ENCODE data around the gene LIPI.
"Not testable (repeated sequence)": the region's sequence is repeated elsewhere in the genome, so short reads cannot be mapped to it uniquely, and the experiment has no call there.

The LIPI gene

DNA sequence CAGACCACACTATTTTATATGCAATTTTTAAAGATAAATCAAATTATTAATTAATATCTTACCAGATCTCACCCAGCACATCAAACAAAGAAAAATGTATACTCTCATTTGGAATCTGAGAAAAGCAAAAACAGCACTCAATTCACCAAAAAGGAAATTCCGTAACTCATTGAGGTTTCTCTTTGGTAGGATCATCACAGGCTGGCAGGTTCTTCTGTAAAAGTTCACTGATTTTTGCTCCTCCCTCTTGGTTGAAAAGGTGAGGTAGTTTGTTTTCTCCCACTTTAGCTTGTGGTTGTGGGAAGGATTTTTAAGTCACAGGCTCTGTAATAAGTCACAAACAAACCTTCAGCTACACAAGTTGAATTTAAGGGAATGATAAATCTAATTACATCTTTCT is at the start of gene LIPI:
Gene LIPI (minus strand): TSS at position 218 of the 400 bp plus-strand sequence. CDS start 110 bp downstream, at position 108.
- no peak for DNase-seq

DNA sequence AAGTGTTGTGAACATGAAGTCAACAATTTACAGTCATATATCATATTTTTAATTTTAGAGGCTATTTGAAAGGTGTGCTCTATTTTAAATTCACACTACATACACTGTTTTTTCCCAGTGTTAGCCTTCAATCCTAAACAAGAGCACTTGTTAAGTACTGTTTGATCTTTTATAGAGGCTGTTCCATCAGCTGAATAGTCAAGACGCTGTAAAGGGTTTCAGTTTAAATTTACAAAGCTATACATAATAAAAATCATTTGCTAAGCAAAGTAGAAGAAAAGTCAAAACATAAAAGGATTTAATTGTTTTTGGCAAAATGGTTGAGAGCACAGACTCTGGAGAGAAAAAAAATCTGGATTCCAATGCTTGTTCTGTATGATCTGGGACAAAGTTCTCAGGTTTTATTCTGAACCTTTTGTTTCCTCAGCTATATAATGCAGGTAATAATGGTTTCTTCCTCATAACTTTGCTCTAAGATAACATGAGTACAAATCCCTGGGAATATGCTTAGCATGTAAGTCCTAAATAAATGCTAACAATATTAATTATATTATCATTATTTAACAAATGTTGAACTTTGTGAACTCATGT is 49.5 kb upstream of the LIPI start:
- DNase-seq, result no peak

DNA sequence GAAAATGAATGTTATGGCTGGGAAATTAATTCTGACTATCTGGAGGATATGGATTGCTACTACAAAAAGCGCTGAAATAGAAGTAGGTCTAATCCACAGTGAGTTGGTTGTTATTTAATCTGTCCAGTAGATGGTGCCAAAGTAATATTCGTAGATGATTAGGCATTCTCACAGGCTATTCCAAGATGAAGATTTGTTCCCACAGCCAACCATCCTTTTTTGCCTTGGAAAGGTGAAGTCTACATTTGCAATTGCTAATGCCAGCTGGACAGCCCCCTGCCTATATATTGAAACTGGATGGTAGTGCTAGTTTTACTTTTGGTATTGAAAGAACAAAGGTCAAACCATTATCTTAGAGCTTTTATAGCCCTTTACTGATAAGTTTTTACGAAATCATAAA is 49.0 kb upstream of the LIPI start:
- DNase-seq, result no peak

DNA sequence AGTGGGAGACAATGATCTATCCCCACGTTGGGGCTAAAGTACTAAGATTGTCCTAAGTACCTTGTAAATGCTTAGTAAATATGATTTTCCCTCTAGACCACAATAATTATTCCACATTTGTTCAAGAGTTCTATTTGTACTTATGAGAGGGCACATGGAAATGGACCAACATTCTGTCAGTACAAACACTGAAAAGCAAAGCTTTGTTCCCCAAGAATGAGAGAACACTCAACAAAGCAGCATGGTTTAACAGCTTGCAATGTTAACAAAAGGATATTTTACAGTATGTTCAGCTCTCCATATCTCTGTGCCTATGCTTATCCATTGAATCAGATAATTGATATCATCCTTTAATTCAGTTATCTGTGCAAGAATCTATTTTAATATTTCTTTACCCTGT is 40.6 kb upstream of the LIPI start:
- DNase-seq, result no peak

DNA sequence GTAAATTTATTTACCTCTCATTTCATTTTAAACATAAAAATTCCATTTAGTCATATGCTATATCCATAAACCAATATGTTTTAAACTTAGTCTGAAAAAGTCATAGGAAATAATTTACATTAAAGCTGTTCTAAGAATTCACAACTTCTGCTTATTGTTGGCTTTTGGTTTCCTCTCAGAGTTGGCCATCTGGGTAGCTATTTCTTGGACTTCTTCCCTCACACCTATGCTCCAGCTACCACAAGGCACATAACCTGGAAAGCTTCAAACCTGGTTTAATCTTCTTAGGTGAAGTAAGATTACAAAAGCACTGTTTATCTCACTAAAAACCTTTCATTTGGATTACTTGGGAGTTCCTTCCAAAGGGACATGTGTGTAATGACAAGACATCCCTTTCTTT is 35.0 kb upstream of the LIPI start:
- DNase-seq, result no peak

DNA sequence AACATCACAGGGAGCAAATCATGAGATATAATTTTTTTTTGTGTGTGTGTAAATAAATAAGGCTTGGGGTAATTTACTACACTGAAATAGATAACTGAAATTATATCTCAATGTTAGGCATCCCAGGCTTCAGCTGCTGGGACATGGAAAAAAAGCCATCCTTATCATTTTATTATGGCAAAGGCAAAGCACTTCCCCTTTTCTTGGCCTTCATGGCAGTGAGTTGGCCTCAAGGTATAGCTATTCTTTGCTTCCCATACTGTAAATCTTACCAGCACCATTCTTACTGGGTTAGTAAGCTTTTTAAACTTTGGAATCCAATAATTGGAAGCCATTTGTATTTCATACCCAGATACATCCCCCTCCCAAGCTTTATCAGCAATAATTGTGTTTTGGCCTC is 34.2 kb upstream of the LIPI start:
- DNase-seq, result no peak

DNA sequence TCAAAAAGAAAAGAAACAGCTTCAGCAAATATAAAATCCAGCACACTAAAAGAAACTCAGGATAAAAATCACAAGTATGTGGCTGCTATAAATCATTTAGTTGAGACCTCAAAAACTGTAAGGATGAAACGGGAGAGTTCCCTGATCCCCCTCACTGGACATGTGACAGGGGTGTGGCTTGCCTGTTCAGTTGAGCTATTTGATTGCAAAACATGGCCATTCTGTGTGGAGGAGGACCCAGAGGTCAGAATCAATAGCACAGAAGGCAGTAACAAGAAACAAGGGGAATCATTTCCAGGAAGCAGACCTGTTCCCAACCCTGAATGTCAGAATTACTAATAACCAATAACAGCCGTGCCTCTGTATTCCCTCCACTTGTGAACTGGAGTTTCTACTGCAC is 33.1 kb upstream of the LIPI start:
- DNase-seq, result no peak

DNA sequence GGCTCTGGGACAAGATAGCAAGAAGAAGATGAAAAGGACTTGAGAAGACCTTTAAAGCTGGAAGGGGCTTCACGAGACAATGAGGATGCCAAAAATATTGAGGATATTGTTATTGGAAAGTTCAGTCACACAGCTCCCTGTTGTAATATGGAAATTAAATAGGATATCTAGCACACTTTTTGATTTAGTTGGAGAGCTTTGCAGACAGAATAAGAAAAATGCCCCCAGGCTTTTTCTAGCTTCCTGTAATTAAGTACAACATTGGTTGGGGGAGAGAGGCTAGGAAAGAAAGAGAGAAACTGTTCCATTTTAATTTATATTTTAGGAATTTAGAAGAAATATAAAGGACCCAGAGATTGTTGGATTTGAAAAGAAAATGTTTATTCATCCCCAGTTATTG is 32.7 kb upstream of the LIPI start:
- DNase-seq, result no peak

DNA sequence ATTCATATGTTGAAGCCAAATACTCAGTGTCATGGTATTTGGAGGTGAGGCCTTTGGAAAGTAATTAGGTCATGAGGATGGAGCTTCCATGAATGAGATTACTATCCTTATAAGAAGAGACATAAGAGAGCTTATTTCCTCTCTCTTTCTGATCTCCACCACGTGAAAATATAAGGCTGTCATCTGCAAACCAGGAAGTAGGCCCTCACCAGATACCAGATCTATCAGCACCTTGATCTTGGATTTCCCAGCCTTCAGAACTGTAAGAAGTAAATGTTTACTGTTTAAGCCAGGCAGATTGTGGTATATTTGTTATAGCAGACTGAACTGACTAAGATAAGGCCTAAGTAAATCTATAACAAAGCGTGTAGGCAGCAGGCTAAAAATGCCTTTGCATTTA is 30.5 kb upstream of the LIPI start:
- DNase-seq, result no peak

DNA sequence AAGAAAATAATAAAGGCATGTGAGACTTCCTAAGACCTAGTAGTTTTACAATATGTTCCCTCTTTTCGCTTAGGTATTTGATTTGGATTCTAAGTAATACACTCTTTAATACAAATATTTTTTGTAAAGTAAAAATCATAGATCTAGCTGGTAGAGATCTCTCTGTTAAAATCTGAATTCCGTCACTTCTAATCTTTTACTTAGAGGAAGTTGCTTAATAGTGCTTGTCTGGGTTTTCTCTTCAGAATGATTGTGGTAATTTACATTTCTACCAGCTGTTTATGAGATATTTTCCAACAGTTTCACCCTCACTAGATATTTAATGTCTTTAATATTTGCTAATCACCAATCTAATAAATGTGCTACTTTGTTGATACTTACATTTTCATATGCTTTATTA is 28.5 kb upstream of the LIPI start:
- no peak for DNase-seq

DNA sequence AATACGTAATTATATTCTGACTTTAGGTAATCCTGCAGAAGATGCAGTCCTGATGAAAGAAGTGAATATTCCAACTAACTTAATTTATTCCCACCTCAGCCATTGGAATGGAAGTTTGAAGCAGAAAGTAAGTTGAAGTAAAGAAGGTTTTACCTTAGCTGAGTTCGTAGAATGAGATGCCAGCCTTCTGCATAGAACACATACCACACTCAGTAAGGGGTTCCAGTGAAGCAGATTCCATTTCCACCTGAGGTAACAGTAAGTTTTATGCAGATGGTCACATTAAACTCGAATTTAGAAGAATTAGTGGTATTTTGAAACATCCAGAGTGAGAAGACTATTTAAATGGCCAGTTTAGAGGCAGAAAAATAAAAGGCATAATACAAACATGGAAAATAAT is 25.4 kb upstream of the LIPI start:
- DNase-seq, result no peak

DNA sequence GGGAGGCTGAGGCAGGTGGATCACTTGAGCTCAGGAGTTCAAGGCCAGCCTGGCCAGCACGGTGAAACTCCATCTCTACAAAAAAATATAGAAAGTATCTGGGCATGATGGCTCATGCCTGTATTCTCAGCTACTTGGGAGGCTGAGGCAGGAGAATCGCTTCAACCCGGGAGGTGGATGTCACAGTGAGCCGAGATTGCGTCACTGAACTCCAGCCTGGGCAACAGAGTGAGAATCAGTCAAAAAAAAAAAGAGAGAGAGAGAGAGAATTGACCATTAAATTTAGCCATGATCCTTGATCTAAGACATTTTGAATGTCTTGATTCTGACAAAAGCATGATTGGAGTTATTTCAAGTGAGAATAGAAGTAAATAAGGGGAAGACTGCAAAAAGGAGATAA is 24.3 kb upstream of the LIPI start:
- DNase-seq, result no peak

DNA sequence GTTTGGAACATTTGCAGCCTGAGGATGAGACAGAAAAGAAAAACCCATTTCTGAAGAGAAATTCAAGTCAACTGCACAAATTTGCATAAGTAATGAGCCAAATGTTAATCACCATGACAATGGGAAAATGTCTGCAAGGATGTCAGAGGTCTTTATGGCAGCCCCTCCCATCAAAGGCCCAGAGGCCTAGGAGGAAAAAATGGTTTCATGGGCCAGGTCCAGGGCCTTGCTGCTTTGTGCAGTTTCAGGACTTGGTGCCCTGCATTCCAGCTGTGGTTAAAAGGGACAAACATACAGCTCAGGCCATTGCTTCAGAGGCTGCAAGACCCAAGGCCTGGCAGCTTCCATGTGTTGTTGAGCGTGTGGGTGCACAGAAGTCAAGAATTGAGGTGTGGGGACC is 18.6 kb upstream of the LIPI start:
- no peak for DNase-seq

DNA sequence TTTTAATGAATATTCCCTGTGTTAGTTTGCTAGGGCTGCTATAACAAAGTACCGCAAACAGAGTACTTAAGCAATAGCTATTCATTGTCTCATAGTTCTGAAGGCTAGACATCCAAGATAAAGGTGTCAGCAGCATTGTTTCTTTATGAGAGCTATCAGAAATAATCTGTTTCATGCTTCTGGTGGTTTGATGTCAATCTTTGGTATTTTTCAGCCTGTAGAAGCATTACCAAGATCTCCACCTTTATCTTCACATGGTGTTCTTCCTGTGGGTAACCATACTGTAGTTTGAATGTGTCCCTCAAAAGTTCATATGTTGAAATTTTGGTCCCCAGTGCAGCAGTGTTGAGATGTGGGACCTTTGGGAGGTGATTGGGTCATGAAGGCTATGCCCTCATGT is 12.6 kb upstream of the LIPI start:
- no peak for DNase-seq

DNA sequence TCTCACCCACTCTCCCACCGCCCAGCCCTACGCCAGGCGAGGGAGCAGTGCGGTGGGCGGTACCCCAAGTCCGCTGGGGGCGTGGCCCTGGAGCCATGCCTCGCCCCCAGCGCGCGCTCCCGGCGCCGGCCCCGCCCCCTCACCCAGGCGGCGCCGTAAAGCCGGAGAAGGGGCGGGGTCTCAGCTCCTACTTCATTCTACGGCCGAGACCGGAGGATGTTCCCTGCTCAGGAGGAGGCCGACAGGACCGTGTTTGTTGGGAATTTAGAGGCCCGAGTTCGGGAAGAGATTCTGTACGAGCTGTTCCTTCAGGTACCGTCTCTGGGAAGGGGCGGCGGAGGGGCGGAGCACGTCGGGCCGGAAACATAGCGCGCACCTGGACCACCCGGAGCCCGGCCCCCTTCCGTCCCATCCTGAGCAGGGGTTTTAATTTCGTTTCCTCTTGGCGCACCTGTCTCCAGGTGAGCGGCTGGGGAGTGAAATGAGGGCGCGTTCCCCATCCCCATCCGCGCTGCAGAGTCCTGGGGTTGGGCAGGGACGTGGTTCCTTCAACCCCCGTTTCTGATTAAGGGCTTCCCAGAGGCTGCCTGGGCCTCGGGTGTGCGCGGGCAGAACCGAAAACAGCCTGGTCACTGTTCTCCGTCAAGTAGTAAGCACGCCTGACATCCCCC is 5.4 kb upstream of the LIPI start, which contains the start of gene RBM11:
Gene RBM11 (plus strand): TSS at position 187 of the 671 bp plus-strand sequence. CDS start 30 bp downstream, at position 217.
- DNase-seq, result peak; percentile 88

DNA sequence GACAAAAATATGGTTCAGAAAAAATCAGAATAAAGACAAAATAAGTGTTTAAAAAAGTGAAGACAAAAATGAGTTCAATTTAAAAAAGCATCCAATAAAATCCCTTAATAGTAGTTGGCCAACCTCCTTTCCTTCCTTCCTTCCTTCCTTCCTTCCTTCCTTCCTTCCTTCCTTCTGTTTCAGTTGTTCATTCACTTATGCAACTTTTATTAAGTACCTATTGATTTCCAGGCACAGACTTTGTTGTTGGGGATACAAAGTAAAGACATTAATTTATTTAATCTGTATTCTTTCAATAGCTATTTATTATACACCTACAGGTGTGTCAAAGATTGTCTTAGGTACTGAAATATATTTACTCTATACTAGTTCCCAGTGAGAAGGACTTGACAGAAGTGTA is 2.4 kb upstream of the LIPI start:
- no peak for DNase-seq

DNA sequence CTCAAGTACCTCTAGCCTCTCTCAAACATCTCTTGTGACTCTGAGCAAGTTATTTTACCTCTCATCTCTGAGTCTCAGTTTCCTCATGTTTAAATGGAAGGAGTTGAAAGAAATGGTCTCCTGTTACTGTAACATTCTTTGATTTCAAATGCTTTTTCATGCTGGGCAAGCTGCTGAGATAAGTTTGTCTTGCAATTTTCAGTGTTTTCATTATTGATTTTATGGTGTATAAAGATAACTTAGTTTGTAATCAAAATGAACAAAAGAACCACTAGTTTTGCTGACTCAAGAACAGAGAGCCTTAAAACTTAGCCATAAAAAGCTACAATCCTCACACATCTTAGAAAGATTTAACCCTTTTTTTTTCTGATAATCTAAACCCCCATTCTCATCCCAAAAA is 4.5 kb downstream of the LIPI start:
- DNase-seq, result no peak

DNA sequence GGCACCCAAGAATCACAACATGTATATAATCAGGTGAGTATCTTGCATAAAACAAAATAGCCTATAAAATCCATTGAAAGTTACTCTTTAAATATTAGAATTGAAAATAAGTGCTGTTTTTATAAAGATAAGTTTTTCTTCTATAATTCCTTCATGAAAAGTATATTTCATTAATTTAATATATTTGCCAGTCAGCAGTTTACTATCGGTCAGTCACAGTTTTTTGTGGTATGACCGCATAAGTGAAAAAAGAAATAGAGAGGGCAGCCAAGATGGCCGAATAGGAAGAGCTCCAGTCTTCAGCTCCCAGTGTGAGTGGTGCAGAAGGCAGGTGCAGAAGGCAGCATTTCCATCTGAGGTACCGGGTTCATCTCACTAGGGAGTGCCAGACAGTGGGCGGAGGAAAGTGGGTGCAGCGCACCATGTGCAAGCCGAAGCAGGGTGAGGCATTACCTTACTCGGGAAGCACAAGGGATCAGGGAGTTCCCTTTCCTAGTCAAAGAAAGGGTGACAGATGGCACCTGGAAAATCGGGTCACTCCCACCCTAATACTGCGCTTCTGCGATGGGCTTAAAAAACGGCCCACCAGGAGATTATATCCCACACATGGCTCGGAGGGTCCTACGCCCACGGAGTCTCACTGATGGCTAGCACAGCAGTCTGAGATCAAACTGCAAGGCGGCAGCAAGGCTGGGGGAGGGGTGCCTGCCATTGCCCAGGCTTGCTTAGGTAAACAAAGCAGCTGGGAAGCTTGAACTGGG is 44.1 kb downstream of the LIPI start:
- DNase-seq, result not testable (repeated sequence)

DNA sequence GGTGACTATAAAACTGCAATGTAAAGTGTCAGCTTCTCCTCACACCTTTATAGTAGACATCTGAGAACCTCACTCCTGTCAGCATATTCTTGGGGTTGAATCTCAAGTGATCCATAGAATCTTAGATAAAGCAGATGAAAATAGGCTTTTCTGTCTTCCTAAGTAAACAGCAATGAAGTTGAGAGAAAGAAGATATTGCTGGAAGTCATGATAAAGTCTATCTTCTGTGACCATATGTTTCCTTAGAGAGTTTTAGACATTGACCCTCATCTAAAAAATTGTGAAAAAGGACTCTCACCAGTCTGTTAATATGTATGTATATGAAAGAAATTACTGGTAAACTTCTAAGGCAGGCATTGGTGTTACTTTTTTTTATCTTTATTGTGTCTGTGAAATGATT is 66.8 kb downstream of the LIPI start:
- no peak for DNase-seq

DNA sequence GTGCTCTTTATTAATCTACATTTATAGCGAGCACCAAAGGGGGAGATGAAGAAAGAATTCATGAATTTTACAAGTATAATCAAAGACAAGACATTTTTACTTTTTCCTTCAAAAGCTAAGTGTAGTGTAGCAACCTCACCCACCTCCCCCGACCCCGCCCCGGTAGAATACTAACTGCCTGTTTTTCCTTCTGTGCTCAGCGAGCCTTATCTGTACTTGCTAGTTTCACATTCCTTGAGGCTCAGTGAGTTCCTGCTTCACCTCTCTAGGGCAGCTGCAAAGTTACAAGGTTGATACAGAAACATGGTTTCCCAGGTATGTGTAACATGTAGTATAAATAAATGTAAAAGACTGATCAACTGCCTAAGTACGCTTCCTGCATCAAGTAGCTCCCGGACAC is 86.5 kb downstream of the LIPI start:
- no peak for DNase-seq

DNA sequence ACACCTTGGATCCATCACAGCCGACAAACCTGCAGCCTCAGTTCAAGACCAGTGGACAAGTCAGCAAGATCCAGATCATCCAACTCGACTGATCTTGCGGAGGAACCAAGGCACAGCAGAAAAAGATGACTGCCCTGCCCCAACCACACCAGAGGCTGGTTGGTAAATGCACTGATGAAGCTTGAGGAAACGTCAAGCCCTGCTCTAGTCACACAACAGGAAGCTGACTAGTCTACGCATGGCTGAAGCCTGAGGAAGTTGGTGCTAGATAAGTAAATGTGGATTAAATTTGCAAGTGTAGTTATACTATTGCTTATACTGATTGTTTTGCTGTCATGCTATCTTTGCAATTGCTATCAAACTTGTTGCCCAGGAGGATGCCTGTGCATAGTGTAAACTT is 89.0 kb downstream of the LIPI start:
- DNase-seq, result no peak

DNA sequence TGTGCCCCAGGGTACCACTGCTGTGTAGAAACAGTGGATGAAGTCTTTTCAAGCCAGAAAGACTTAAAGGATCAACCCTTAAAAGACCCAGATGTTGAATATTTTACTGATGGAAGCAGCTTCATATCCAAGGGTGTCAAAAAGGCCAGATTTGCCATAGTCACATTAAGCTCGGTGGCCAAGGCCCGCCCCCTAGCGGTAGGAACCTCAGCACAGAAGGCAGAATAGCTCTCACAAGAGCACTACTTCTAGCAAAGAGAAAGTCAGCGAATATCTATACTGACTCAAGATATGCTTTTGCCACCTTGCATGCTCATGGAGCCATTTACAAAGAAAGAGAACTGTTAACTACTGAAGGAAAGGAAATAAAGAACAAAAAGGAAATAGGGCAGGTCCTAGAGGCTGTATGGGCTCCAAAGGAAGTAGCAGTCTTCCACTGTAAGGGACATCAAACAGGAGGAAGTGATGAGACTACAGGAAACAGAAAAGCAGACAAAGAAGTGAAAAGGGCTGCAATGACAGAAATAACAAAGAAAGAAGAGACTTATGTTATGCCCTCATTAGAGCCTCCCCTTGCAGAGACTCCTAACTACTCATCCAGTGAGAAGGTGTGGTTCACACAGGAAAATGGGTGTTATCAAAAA is 90.5 kb downstream of the LIPI start:
- DNase-seq, result no peak

DNA sequence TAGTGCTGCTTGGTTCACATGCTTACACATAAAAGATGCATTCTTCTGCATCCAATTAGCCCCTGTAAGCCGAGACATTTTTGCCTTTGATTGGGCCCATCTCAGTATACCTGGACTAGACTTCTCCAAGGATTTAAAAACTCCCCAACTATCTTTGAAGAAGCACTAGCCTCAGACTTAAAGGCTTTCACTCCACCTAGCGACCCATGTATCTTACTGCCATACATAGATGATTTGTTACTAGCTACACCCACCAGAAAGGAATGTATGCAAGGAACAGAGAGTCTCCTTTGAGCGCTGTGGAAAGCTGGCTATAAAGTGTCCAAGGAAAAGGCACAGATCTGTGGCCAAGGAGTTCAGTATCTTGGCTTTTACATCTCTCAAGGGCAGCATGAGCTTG is 91.7 kb downstream of the LIPI start:
- no peak for DNase-seq

DNA sequence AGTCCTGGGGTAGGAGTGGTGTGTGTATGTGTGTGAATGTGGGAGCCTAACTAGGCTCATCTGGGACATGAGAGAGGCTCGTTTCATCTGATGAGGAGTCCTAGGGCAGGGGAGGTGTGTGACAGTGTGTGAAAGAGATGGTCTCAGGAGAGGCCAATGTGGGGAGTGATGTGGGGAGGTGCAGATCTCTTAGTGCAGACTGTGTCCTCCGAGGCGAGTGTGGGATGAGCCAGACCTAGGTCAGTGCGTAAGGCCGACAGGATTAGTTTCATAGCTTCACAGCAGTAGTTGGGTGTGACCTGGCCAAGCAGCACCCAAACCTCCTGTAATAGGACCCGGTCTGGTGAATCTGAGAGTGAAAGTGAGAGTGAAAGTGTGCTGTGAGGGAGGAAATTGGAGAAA is 94.7 kb downstream of the LIPI start:
- DNase-seq, result no peak
